ENCODE measurements around the gene MAD1L1.

DNA sequence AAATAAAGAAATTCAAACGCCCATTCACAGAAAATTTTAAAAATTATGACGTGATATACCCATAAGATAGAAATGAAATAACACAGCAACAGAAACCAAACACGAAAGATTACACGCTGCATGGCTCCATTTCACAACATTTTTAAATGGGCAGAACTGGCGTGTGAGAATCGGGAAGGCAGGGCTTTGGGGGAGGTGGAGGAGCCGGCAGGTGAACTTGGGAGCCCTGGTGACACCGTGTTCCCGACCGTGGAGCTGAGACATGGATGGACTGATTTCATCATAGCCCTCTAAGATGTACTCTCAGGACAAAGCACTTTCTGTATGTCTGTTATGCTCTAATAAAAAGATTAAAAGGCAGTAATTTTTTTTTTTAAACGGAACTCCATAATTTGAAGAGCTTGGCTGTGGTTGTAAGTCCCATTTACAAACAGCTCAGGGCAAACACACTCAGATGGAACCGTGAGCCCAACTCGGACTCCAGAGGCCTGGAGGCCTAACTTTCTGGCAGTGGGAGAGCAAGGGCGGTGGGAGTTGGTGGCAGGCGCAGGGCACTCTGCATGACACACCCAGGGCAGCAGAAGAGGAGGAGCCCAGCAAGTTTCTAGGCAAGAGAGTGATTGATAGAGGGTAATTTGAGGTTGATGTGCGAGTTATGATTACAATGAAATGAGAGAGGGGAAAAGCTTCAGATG is 203.4 kb downstream of the MAD1L1 start:
- no peak for TF ChIP-seq CTCF (IDR thresholded peaks at IDR 0.05 in 2 of 3, conservative IDR thresholded peaks at IDR 0.05 in 1 of 3; ENCODE audit: borderline replicate concordance in 1 of 3, insufficient read depth in 1 of 3, low read depth in 2 of 3, low read length in 2 of 3)
- no peak for TF ChIP-seq ZFX (IDR thresholded peaks at IDR 0.05)
- TF ChIP-seq EZH2 (IDR thresholded peaks at IDR 0.05) = no peak
- no peak for TF ChIP-seq YY1 (IDR thresholded peaks at IDR 0.05; ENCODE audit: extremely low read depth, insufficient replicate concordance, low read depth, low read length)
- no peak for TF ChIP-seq POLR2A (IDR thresholded peaks at IDR 0.05; ENCODE audit: borderline replicate concordance, extremely low read depth, insufficient read depth, insufficient read length)
